Gastroesophageal sphincter (tissue), 4 donors: ENCODE measurements around the gene NAV2. TPM values are rescaled to one million over a fixed set of nuclear protein-coding genes. Genes with fewer than 3 reads are reported as not detected.

ENCODE experiments used
- ATAC-seq: fragments of 150-250 bp; one replicate; pipeline ENCODE4 v1.9.1; 2016; ENCODE audit warnings: mild to moderate bottlenecking, moderate library complexity
- H3K27ac ChIP-seq, 4 donors: fragments of 200-600 bp; sonication (generic) in 3 of 4; 1 replicate in 3 of 4; 2 replicates in 1 of 4; pipeline ENCODE4 v1.5.1; 2016 to 2019
- H3K27me3 ChIP-seq: fragments of 200-600 bp; sonication (generic); one replicate; pipeline ENCODE4 v1.5.1; 2019
- H3K36me3 ChIP-seq, 2 donors: fragments of 200-600 bp; sonication (generic); one replicate each; pipeline ENCODE4 v1.5.1; 2019; ENCODE audit warnings: control low read depth in 1 of 2
- H3K4me1 ChIP-seq, 3 donors: fragments of 200-600 bp; sonication (generic); 1 replicate in 2 of 3; 2 replicates in 1 of 3; pipeline ENCODE4 v1.5.1; 2016 to 2019; ENCODE audit warnings: control low read depth in 2 of 3
- H3K4me3 ChIP-seq, 2 donors: fragments of 200-600 bp; sonication (generic); one replicate each; pipeline ENCODE4 v1.5.1; 2019; ENCODE audit warnings: mild to moderate bottlenecking in 1 of 2, moderate library complexity in 1 of 2
- H3K9me3 ChIP-seq, 3 donors: fragments of 200-600 bp; sonication (generic); one replicate each; pipeline ENCODE4 v1.5.1; 2017 to 2019; ENCODE audit warnings: control low read depth in 2 of 3
- CTCF ChIP-seq, 4 experiments: fragments of 200-600 bp in 2 of 4; fragments of 450-650 bp in 2 of 4; sonication (generic) in 1 of 4; IDR thresholded peaks; one replicate each; pipeline ENCODE4 v1.5.1; 2017 to 2019; ENCODE audit warnings: antibody characterized with exemption in 4 of 4, mild to moderate bottlenecking in 2 of 4, moderate library complexity in 2 of 4
- EP300 ChIP-seq: sonication (generic); formaldehyde crosslinking; IDR thresholded peaks from one replicate; pipeline ENCODE4 v1.6.1; 2017; ENCODE audit warnings: antibody characterized with exemption, mild to moderate bottlenecking
- POLR2A ChIP-seq, 2 donors: fragments of 450-650 bp; IDR thresholded peaks; one replicate each; pipeline ENCODE4 v1.6.1; 2017; ENCODE audit warnings: antibody characterized with exemption in 2 of 2, mild to moderate bottlenecking in 2 of 2, moderate library complexity in 1 of 2
- POLR2AphosphoS5 ChIP-seq: sonication (generic); formaldehyde crosslinking; IDR thresholded peaks from one replicate; pipeline ENCODE4 v1.6.1; 2017; ENCODE audit warnings: antibody characterized with exemption
- WGBS, 2 donors: methylation state at CpG; one replicate each; pipeline ENCODE4 v1.1.5; 2018; ENCODE audit warnings: low coverage in 1 of 2; 5-methylcytosine and 5-hydroxymethylcytosine counted together
- total RNA-seq, 4 donors: library from RNA; depleted of rRNA; stranded (reverse); fragments of >200 nt; gene quantifications; one replicate each; pipeline ENCODE4 v1.1.0, GENCODE V29; 2016

NAV2 gene
- total RNA-seq, 4 donors from 2014 or later: 19.5 to 57.1 (median 43.4) TPM

- Histone ChIP-seq H3K9me3 (no peaks in the 10 kb centered on the region), H3K4me1 (peaks cover 0 to 50% (median 0%) of the 10 kb centered on the region in 3 donors), H3K4me3 (no peak overlapping the region), H3K27me3 (no peaks in the 10 kb centered on the region), H3K27ac (no peak overlapping the region), H3K36me3 (no peaks in the 10 kb centered on the region)
- no peak for ATAC-seq
- TF ChIP-seq POLR2AphosphoS5 (no peak), EP300 (no peak), POLR2A (IDR thresholded peaks at IDR 0.05) (no peak), CTCF (IDR thresholded peaks at IDR 0.05) (no peak)
- WGBS, 2 donors: 83 to 100% methylated on average over 2 of the region's 3 CpGs
Measured at GRCh38 chr11:19821993-19822392, 109.4 kb downstream of the NAV2 start.

- ATAC-seq: no peak
- Histone ChIP-seq H3K27me3 (no peaks in the 10 kb centered on the region), H3K36me3 (no peaks in the 10 kb centered on the region), H3K4me3 (no peak overlapping the region), H3K27ac (no peak overlapping the region), H3K9me3 (no peaks in the 10 kb centered on the region), H3K4me1 (peaks cover 0 to 49% (median 0%) of the 10 kb centered on the region in 3 donors)
- TF ChIP-seq EP300 (no peak), POLR2A (IDR thresholded peaks at IDR 0.05) (no peak), CTCF (IDR thresholded peaks at IDR 0.05) (no peak), POLR2AphosphoS5 (no peak)
Measured at GRCh38 chr11:19822531-19822930, 109.9 kb downstream of the NAV2 start.

GRCh38 chr11:19826606-19827005, 114.0 kb downstream of the NAV2 start:
- WGBS, 2 donors: 43 to 85% methylated on average over 1 to 4 of the region's 4 CpGs
- Histone ChIP-seq H3K27me3 (no peaks in the 10 kb centered on the region), H3K9me3 (no peaks in the 10 kb centered on the region), H3K4me3 (no peak overlapping the region), H3K36me3 (no peaks in the 10 kb centered on the region), H3K27ac (no peak overlapping the region), H3K4me1 (peaks cover 0 to 53% (median 0%) of the 10 kb centered on the region in 3 donors)
- no peak for ATAC-seq
- TF ChIP-seq EP300: no peak

GRCh38 chr11:19827399-19828135, 114.9 kb downstream of the NAV2 start:
- Histone ChIP-seq H3K27me3 (no peaks in the 10 kb centered on the region), H3K4me1 (peaks cover 0 to 44% (median 0%) of the 10 kb centered on the region in 3 donors), H3K4me3 (no peak overlapping the region), H3K27ac (no peak overlapping the region), H3K36me3 (peaks cover 0 to 4% of the 10 kb centered on the region in 2 donors), H3K9me3 (no peaks in the 10 kb centered on the region)
- ATAC-seq: no peak
- WGBS, 2 donors: 54 to 61% methylated on average over 9 to 11 of the region's 12 CpGs
- no peak for TF ChIP-seq CTCF (IDR thresholded peaks at IDR 0.05)
- TF ChIP-seq POLR2AphosphoS5: no peak
- TF ChIP-seq EP300: no peak
- TF ChIP-seq POLR2A (IDR thresholded peaks at IDR 0.05): no peak

GRCh38 chr11:19828382-19829108, 115.9 kb downstream of the NAV2 start:
- WGBS, 2 donors: 68 to 69% methylated on average over 7 to 12 of the region's 12 CpGs
- ATAC-seq: no peak
- no peaks in the 10 kb centered on the region for H3K27me3 ChIP-seq
- TF ChIP-seq EP300 (no peak), POLR2AphosphoS5 (no peak), CTCF (IDR thresholded peaks at IDR 0.05) (no peak), POLR2A (IDR thresholded peaks at IDR 0.05) (no peak)
- peaks cover 0 to 44% (median 0%) of the 10 kb centered on the region in 3 donors for H3K4me1 ChIP-seq
- no peaks in the 10 kb centered on the region for H3K9me3 ChIP-seq
- H3K36me3 ChIP-seq: peaks cover 0 to 14% of the 10 kb centered on the region in 2 donors
- H3K27ac ChIP-seq: no peak overlapping the region
- H3K4me3 ChIP-seq: no peak overlapping the region
